Endodermal cell (in vitro differentiated cells): ENCODE results near the gene LYPD1. TPM values are rescaled to one million over a fixed set of nuclear protein-coding genes. Genes with fewer than 3 reads are reported as not detected.

Experiments used
- DNase-seq: peaks from one replicate; pipeline ENCODE4 v3.0.0-alpha.2; 2017
- H3K27ac ChIP-seq: 2 replicates; pipeline ENCODE4 v1.5.1; 2013; ENCODE audit warnings: mild to moderate bottlenecking, low read depth, low read length, moderate library complexity
- H3K27me3 ChIP-seq: 2 replicates; pipeline ENCODE4 v1.6.1; 2013; ENCODE audit warnings: mild to moderate bottlenecking, low read length, moderate library complexity; ENCODE audit not compliant: insufficient read depth, control insufficient read depth, poor library complexity, severe bottlenecking
- H3K36me3 ChIP-seq: 2 replicates; pipeline ENCODE4 v1.7.0; 2013; ENCODE audit warnings: mild to moderate bottlenecking, low read length, moderate library complexity; ENCODE audit not compliant: control insufficient read depth, insufficient read depth
- H3K4me1 ChIP-seq: one replicate; pipeline ENCODE4 v1.7.0; 2013; ENCODE audit warnings: low read length; ENCODE audit not compliant: control insufficient read depth, insufficient read depth
- H3K4me3 ChIP-seq: 2 replicates; pipeline ENCODE4 v1.5.1; 2013; ENCODE audit warnings: mild to moderate bottlenecking, low read length, moderate library complexity
- H3K9ac ChIP-seq: 2 replicates; pipeline ENCODE4 v1.6.1; 2013; ENCODE audit warnings: mild to moderate bottlenecking, low read length, moderate library complexity; ENCODE audit not compliant: poor library complexity, severe bottlenecking; ENCODE audit errors: extremely low read depth
- H3K9me3 ChIP-seq: 2 replicates; pipeline ENCODE4 v1.6.1; 2013; ENCODE audit warnings: mild to moderate bottlenecking, low read length, moderate library complexity; ENCODE audit not compliant: control insufficient read depth
- H3K27ac Mint-ChIP-seq: 2 replicates; pipeline ENCODE4 v1.8.0; 2020; ENCODE audit warnings: mixed read lengths
- H3K27me3 Mint-ChIP-seq: 2 replicates; pipeline ENCODE4 v1.8.0; 2021; ENCODE audit warnings: mild to moderate bottlenecking, mixed read lengths; ENCODE audit not compliant: insufficient read depth
- H3K36me3 Mint-ChIP-seq: 2 replicates; pipeline ENCODE4 v1.8.0; 2020; ENCODE audit warnings: low read depth, mixed read lengths
- H3K4me1 Mint-ChIP-seq: 2 replicates; pipeline ENCODE4 v1.8.0; 2020; ENCODE audit warnings: mixed read lengths
- H3K4me3 Mint-ChIP-seq: 2 replicates; pipeline ENCODE4 v1.8.0; 2020; ENCODE audit warnings: mild to moderate bottlenecking, moderate library complexity, mixed read lengths
- H3K9me3 Mint-ChIP-seq: 2 replicates; pipeline ENCODE4 v1.8.0; 2020; ENCODE audit warnings: mild to moderate bottlenecking, mixed read lengths
- whole genome bisulfite sequencing, 2 experiments: methylation state at CpG; one replicate each; pipeline versions ENCODE4 v1.1.5 to v1.1.7; 2013; ENCODE audit warnings: missing lambda C conversion rate in 2 of 2, mixed read lengths in 1 of 2; ENCODE audit not compliant: insufficient coverage in 1 of 2, insufficient read length in 1 of 2; 5-methylcytosine and 5-hydroxymethylcytosine counted together
- total RNA-seq, 2 donors: library from RNA; stranded (reverse); fragmentation: NEBNext Ultra II Directional in 1 of 2; extraction: Animal tissue kit (Norgen Biotek cat#: 25700) in 1 of 2; gene quantifications; 2 replicates in 1 of 2; 3 replicates in 1 of 2; pipeline ENCODE4 v1.2.1, GENCODE V29; 2021
- TF ChIP-seq, protein P1 (sequence below): fragments of 200-600 bp; sonication (generic); conservative IDR thresholded peaks from 2 replicates; pipeline ENCODE4 v1.5.0; 2021; ENCODE audit warnings: antibody characterized with exemption, mild to moderate bottlenecking

LYPD1 gene
- total RNA-seq, 2 donors from 2014 or later: 2.0 to 2.4 TPM

DNA sequence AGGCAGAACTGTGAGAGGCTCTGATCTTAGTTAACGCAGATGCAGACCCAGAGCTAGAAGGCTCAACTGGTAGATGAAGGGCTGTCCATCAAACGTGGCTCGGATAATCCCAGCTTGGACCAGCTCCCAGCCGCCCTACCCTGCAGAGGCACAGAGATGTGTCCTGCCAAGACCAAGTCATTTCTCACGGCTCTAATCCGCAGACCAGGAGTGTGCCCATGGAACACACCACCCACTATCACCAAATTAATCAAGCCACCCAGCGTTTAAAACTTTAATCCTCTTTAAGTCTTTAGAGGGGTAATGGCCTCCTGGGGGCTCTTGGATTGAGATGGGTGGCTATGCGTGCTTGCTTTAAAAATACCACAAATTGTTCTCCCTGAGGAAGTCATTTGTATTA is 17.5 kb downstream of the LYPD1 start:
- DNase-seq: no peak
- H3K36me3 Mint-ChIP-seq: no peaks in the 10 kb centered on the region
- peaks cover 18% of the 10 kb centered on the region for H3K4me1 Mint-ChIP-seq
- peaks cover 32% of the 10 kb centered on the region for H3K27me3 ChIP-seq
- WGBS, 2 experiments: 79 to 85% methylated on average over 3 to 8 of the region's 8 CpGs
- no peak overlapping the region for H3K4me3 ChIP-seq
- TF ChIP-seq, protein P1, sequence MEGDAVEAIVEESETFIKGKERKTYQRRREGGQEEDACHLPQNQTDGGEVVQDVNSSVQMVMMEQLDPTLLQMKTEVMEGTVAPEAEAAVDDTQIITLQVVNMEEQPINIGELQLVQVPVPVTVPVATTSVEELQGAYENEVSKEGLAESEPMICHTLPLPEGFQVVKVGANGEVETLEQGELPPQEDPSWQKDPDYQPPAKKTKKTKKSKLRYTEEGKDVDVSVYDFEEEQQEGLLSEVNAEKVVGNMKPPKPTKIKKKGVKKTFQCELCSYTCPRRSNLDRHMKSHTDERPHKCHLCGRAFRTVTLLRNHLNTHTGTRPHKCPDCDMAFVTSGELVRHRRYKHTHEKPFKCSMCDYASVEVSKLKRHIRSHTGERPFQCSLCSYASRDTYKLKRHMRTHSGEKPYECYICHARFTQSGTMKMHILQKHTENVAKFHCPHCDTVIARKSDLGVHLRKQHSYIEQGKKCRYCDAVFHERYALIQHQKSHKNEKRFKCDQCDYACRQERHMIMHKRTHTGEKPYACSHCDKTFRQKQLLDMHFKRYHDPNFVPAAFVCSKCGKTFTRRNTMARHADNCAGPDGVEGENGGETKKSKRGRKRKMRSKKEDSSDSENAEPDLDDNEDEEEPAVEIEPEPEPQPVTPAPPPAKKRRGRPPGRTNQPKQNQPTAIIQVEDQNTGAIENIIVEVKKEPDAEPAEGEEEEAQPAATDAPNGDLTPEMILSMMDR: no peak
- no peak overlapping the region for H3K27ac ChIP-seq
- no peaks in the 10 kb centered on the region for H3K9me3 Mint-ChIP-seq
- no peak overlapping the region for H3K4me3 Mint-ChIP-seq
- H3K27ac Mint-ChIP-seq: no peak overlapping the region
- H3K9ac ChIP-seq: no peak overlapping the region
- no peaks in the 10 kb centered on the region for H3K4me1 ChIP-seq
- H3K27me3 Mint-ChIP-seq: peaks cover 36% of the 10 kb centered on the region
- no peaks in the 10 kb centered on the region for H3K36me3 ChIP-seq
- no peaks in the 10 kb centered on the region for H3K9me3 ChIP-seq

DNA sequence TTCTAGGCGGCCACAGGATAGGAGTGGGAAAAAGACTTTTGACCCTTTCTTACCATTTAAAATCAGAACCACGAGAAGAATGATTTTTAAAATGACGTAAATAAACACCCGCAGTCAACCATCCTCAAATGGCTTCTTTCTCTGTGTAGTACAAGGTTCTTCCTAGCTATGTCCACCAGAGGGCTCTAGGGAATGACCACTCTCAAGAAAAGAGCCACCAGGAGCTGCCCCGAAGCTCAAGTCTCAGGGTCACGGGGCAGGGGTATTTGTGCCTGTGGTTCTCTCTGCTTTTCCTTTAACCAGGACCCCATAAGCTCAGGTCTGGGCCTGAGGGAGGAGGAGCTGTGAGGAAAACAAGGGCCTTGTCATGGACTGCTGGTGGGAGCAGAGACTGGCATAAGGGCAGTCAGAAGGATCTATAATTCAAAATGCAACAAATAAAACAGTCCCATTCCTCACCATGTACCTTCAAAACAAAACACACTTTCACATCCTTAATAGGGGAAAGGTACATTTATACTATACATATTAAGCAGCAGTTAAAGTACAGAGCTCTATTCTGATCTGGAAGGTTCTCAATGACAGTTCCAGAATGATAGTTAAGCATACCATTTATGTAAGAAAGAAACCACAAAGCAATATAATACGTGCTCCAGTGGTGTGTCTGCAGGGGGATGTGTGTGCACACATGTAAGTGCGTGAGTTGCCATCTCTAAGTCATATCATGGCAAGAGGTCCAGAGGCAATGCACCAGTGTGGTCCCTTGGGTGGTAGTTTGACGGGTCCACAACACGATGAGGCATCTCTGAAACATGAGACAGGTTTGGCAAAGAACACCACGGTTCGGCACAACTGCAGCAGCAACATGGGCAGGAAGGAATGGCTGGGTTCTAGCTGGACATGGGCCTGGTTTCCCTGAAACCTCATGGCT is 18.6 kb downstream of the LYPD1 start:
- H3K27ac ChIP-seq: no peak overlapping the region
- no peaks in the 10 kb centered on the region for H3K9me3 ChIP-seq
- Mint-ChIP-seq H3K4me3 (no peak overlapping the region), H3K27ac (no peak overlapping the region), H3K4me1 (peaks cover 18% of the 10 kb centered on the region), H3K27me3 (peaks cover 36% of the 10 kb centered on the region), H3K9me3 (no peaks in the 10 kb centered on the region), H3K36me3 (no peaks in the 10 kb centered on the region)
- H3K27me3 ChIP-seq: peaks cover 32% of the 10 kb centered on the region
- peak; percentile 79 for DNase-seq
- TF ChIP-seq, protein P1: peak; percentile 85
- peaks cover 4% of the 10 kb centered on the region for H3K36me3 ChIP-seq
- H3K9ac ChIP-seq: no peak overlapping the region
- no peak overlapping the region for H3K4me3 ChIP-seq
- H3K4me1 ChIP-seq: no peaks in the 10 kb centered on the region
- 89 to 94% methylated on average over 8 to 12 of the region's 12 CpGs for WGBS, 2 experiments

DNA sequence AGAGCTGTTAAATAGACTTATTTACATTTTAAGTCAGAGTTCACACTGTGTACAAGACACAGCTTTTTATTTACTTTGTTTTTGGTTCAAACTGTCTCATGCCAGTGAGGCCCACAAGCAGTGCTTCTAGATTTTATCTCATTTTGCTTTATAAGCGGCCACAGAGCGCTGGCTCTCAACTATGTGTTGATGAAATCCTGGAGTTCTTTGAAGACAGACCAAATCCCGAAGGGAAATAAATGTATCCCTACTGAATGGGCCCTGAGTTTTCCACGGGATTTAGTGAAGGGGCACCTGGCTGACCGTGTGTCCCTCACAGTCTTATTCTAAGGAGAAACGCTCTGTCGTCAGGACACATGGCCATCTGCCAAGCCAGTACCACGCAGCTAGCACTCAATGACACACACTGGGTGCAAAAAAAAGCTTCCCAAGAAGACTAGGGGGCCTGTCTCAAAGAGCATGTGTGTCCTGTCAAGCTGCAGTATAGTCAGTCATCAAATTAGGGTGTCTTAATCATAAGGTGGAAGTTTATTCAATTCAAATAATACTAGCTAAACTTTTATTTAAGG is 23.4 kb downstream of the LYPD1 start:
- H3K27me3 Mint-ChIP-seq: peaks cover 5% of the 10 kb centered on the region
- peaks cover 23% of the 10 kb centered on the region for H3K4me1 Mint-ChIP-seq
- no peaks in the 10 kb centered on the region for H3K9me3 Mint-ChIP-seq
- Histone ChIP-seq H3K27me3 (peaks cover 10% of the 10 kb centered on the region), H3K4me1 (peaks cover 12% of the 10 kb centered on the region), H3K9me3 (no peaks in the 10 kb centered on the region), H3K27ac (no peak overlapping the region), H3K4me3 (no peak overlapping the region), H3K9ac (no peak overlapping the region), H3K36me3 (peaks cover 4% of the 10 kb centered on the region)
- WGBS, 2 experiments: 90 to 91% methylated on average over 7 to 8 of the region's 8 CpGs
- TF ChIP-seq, protein P1: no peak
- no peak overlapping the region for H3K27ac Mint-ChIP-seq
- H3K36me3 Mint-ChIP-seq: peaks cover 3% of the 10 kb centered on the region
- DNase-seq: no peak
- H3K4me3 Mint-ChIP-seq: no peak overlapping the region
